PC-3 (cell line): Measurements from ENCODE around the gene LINC01488.

Experiments used
- CTCF ChIP-seq: fragments of 300-600 bp; sonication (generic); conservative IDR thresholded peaks from 2 replicates; pipeline ENCODE4 v1.5.1; 2017; ENCODE audit warnings: antibody characterized with exemption, low read depth, mild to moderate bottlenecking, low read length
- EZH2 ChIP-seq: fragments of 300-600 bp; sonication (generic); IDR thresholded peaks from one replicate; pipeline ENCODE4 v1.6.1; 2017; ENCODE audit warnings: antibody characterized with exemption, mild to moderate bottlenecking, low read length; ENCODE audit not compliant: unreplicated experiment
- EZH2phosphoT487 ChIP-seq: fragments of 300-600 bp; sonication (generic); IDR thresholded peaks from 2 replicates; pipeline ENCODE4 v1.6.1; 2018; ENCODE audit warnings: mild to moderate bottlenecking, antibody characterized with exemption, low read length, borderline replicate concordance

- no peak for TF ChIP-seq EZH2
- no peak for TF ChIP-seq CTCF
- no peak for TF ChIP-seq EZH2phosphoT487
These were observed 20.7 kb downstream of the LINC01488 start for GRCh38 chr11:69501891-69502860.
